OCI-LY1 (cell line): ENCODE results near the gene PAEP.

Source experiments
- CTCF ChIP-seq: fragments of 200-600 bp; sonication (generic), shearing (Covaris generic); IDR thresholded peaks from 2 replicates; pipeline ENCODE4 v1.5.1; 2017; ENCODE audit warnings: mild to moderate bottlenecking, antibody characterized with exemption, low read length, moderate library complexity, mixed read lengths
- EZH2 ChIP-seq: fragments of 200-600 bp; sonication (generic), shearing (Covaris generic); IDR thresholded peaks from 2 replicates; pipeline ENCODE4 v1.8.0; 2017; ENCODE audit warnings: borderline replicate concordance, mixed run types, mild to moderate bottlenecking, antibody characterized with exemption, low read length, moderate library complexity, mixed read lengths

DNA sequence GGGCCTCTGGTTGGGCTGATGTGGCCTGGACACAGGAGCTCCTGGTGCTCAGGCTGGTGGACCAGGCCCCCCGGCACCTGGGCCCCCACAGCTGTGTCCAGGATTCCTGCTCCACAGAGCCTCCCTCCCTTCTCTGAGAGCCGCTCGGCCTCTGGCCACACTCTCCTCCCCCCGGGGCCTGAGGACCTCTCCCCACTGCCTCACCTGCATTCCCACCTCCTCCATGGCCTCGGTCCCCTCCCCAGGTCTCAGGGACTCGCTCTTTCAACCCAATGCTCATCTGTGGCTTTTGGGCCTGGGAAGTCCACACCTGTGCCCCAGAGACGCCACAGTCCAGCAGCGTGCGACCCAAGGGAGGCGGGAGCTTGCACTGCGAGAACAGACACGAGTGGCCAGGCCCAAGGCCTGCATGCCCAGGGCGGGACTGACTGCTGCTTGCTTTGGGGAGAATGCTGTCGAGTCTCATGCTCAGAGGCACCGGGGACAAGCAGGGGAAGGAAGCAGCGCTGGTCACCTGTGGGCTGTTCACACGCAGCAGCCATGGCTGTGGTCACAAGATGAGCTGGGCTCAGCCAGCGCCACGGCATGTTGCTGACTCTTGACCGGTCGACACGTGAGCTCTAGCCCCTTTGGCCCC lies 14.6 kb downstream of the PAEP start:
- TF ChIP-seq CTCF, result no peak
- no peak for TF ChIP-seq EZH2
